Neuronal stem cell (in vitro differentiated cells): ENCODE results near the gene PROKR2.

Source experiments
- DNase-seq: peaks from one replicate; pipeline ENCODE4 v3.0.0-alpha.2; 2013; ENCODE audit warnings: low spot score
- H2AFZ ChIP-seq: one replicate; pipeline ENCODE4 v1.6.1; 2013; ENCODE audit warnings: mild to moderate bottlenecking, low read length, inconsistent platforms
- H2AK5ac ChIP-seq: 2 replicates; pipeline ENCODE4 v1.6.1; 2013; ENCODE audit warnings: low read depth, mild to moderate bottlenecking, inconsistent platforms, low read length, moderate library complexity, mixed read lengths
- H2BK120ac ChIP-seq: 2 replicates; pipeline ENCODE4 v1.6.1; 2013; ENCODE audit warnings: low read depth, mild to moderate bottlenecking, inconsistent platforms, low read length, moderate library complexity, mixed read lengths
- H2BK12ac ChIP-seq: one replicate; pipeline ENCODE4 v1.6.1; 2013; ENCODE audit warnings: low read length, inconsistent platforms
- H2BK15ac ChIP-seq: 2 replicates; pipeline ENCODE4 v1.6.1; 2013; ENCODE audit warnings: mild to moderate bottlenecking, low read length, inconsistent platforms, mixed read lengths
- H2BK5ac ChIP-seq: one replicate; pipeline ENCODE4 v1.6.1; 2013; ENCODE audit warnings: inconsistent platforms, mild to moderate bottlenecking, low read length, moderate library complexity
- H3K14ac ChIP-seq: one replicate; pipeline ENCODE4 v1.6.1; 2013; ENCODE audit warnings: low read length, inconsistent platforms
- H3K18ac ChIP-seq: 2 replicates; pipeline ENCODE4 v1.6.1; 2013; ENCODE audit warnings: low read length, inconsistent platforms
- H3K23ac ChIP-seq: 2 replicates; pipeline ENCODE4 v1.6.1; 2013; ENCODE audit warnings: low read depth, mild to moderate bottlenecking, mixed read lengths, low read length, inconsistent platforms; ENCODE audit not compliant: poor library complexity
- H3K27ac ChIP-seq: replicated peaks from 3 replicates; pipeline ENCODE4 v1.5.1; 2013; ENCODE audit warnings: low read length, inconsistent platforms
- H3K27me3 ChIP-seq, 3 experiments: 2 replicates each; pipeline ENCODE4 v1.6.1; 2013; ENCODE audit warnings: low read length in 3 of 3, mild to moderate bottlenecking in 2 of 3, inconsistent platforms in 1 of 3, low read depth in 1 of 3, mixed read lengths in 1 of 3, moderate library complexity in 1 of 3; ENCODE audit not compliant: control insufficient read depth in 3 of 3, insufficient read depth in 3 of 3
- H3K36me3 ChIP-seq, 2 donors: replicated peaks in 1 of 2; 2 replicates each; pipeline ENCODE4 v1.6.1; 2013; ENCODE audit warnings: low read length in 2 of 2; ENCODE audit not compliant: control insufficient read depth in 2 of 2, insufficient read depth in 2 of 2
- H3K4ac ChIP-seq: 2 replicates; pipeline ENCODE4 v1.6.1; 2013; ENCODE audit warnings: inconsistent platforms, mild to moderate bottlenecking, low read length, moderate library complexity
- H3K4me1 ChIP-seq, 2 donors: 1 replicate in 1 of 2; 2 replicates in 1 of 2; pipeline ENCODE4 v1.6.1; 2013; ENCODE audit warnings: low read length in 2 of 2, low read depth in 1 of 2; ENCODE audit not compliant: control insufficient read depth in 2 of 2, insufficient read depth in 1 of 2
- H3K4me2 ChIP-seq: one replicate; pipeline ENCODE4 v1.6.1; 2013; ENCODE audit warnings: mild to moderate bottlenecking, low read length, inconsistent platforms; ENCODE audit not compliant: insufficient read depth, poor library complexity, severe bottlenecking
- H3K4me3 ChIP-seq, 2 donors: 2 replicates each; pipeline ENCODE4 v1.5.1; 2013; ENCODE audit warnings: low read length in 2 of 2, mild to moderate bottlenecking in 2 of 2, inconsistent platforms in 1 of 2, moderate library complexity in 1 of 2
- H3K79me1 ChIP-seq: one replicate; pipeline ENCODE4 v1.6.1; 2013; ENCODE audit warnings: low read depth, mild to moderate bottlenecking, inconsistent platforms, low read length, moderate library complexity
- H3K9ac ChIP-seq: one replicate; pipeline ENCODE4 v1.6.1; 2013; ENCODE audit warnings: mild to moderate bottlenecking, low read depth, low read length, inconsistent platforms; ENCODE audit not compliant: poor library complexity
- H3K9me3 ChIP-seq, 2 donors: replicated peaks in 1 of 2; 2 replicates each; pipeline versions ENCODE3 to v1.6.1; 2013; ENCODE audit warnings: low read length in 2 of 2, mild to moderate bottlenecking in 2 of 2, inconsistent platforms in 1 of 2, low read depth in 1 of 2, mixed read lengths in 1 of 2, moderate library complexity in 1 of 2; ENCODE audit not compliant: control insufficient read depth in 2 of 2, insufficient read depth in 1 of 2
- H4K8ac ChIP-seq: one replicate; pipeline ENCODE4 v1.6.1; 2013; ENCODE audit warnings: low read depth, mild to moderate bottlenecking, inconsistent platforms, low read length, moderate library complexity
- H4K91ac ChIP-seq: one replicate; pipeline ENCODE4 v1.6.1; 2013; ENCODE audit warnings: low read length, low read depth, mild to moderate bottlenecking, inconsistent platforms; ENCODE audit not compliant: poor library complexity
- WGBS, 2 donors: extraction: QIAGEN DNeasy Blood & Tissue Kit; methylation state at CpG; one replicate each; pipeline ENCODE4 v1.1.7; 2013; ENCODE audit warnings: missing lambda C conversion rate in 2 of 2, mixed read lengths in 1 of 2; ENCODE audit not compliant: insufficient read length in 2 of 2, insufficient replicate concordance in 1 of 2; ENCODE audit errors: extremely low coverage in 2 of 2; 5-methylcytosine and 5-hydroxymethylcytosine counted together

PROKR2 gene

DNA sequence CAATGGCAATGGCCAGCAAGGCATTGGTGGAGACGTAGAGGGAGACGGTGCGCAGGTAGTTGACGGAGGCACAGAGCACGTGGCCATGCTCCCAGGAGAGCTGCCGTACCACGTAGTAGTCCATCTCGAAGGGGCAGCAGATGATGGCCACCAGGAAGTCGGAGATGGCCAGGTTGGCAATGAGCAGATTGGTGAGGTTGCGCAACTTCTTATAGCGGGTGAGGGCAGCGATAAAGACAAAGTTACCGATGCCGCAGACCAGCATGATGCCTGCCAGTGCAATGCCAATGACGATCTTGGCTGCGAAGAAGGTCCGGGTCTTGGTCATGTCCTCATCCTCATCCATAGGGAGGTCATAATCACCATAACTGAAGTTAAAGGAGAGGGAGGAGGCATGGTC lies 2.8 kb downstream of the PROKR2 start:
- DNase-seq = no peak
- Histone ChIP-seq H2AK5ac (peak overlapping the region; percentile 2), H3K4me1 (peaks cover 2% of the 10 kb centered on the region in 2 donors), H2BK15ac (peak overlapping the region; percentile 37), H2BK120ac (no peak overlapping the region), H2AFZ (no peak overlapping the region), H3K23ac (peak overlapping the region; percentile 68), H3K4me3 (no peak overlapping the region), H3K9ac (no peak overlapping the region), H3K9me3 (peaks cover under 1 to 8% of the 10 kb centered on the region in 2 donors), H3K36me3 (no peaks in the 10 kb centered on the region), H3K27ac (no peak overlapping the region), H4K8ac (no peak overlapping the region), H3K4me2 (no peak overlapping the region), H3K79me1 (no peaks in the 10 kb centered on the region), H3K4ac (no peak overlapping the region), H2BK12ac (no peak overlapping the region), H2BK5ac (no peak overlapping the region), H4K91ac (no peak overlapping the region), H3K14ac (no peak overlapping the region), H3K27me3 (peaks cover 14 to 57% (median 51%) of the 10 kb centered on the region in 3 experiments), H3K18ac (no peak overlapping the region)
- WGBS, 2 donors = no CpG with 5 or more reads among the region's 17 CpGs

DNA sequence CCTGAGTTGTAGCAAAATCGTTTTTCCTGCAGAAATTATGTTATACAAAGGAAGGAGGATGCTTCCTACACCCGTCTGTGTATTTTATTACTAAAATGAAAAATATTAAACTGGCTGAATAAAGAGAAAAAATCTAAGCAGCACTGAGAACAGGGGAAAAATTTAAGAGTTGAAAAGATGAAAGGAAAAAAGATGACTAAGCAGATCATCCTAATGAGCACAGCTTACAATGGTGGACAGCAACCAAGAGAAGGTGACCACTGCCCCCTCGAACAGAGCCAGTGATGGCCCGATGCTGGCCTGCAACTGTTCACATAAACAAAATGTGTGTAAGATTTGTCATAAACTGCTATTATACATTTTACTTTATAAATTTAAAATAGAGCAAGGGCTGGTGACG lies 4.2 kb downstream of the PROKR2 start:
- no peak overlapping the region for H2BK120ac ChIP-seq
- no peak overlapping the region for H3K4me3 ChIP-seq
- no peak overlapping the region for H3K4ac ChIP-seq
- peaks cover 14 to 43% (median 41%) of the 10 kb centered on the region in 3 experiments for H3K27me3 ChIP-seq
- DNase-seq = no peak
- H4K91ac ChIP-seq = no peak overlapping the region
- H3K4me2 ChIP-seq = no peak overlapping the region
- no peak overlapping the region for H2AK5ac ChIP-seq
- H3K4me1 ChIP-seq = peaks cover 2% of the 10 kb centered on the region in 2 donors
- H3K18ac ChIP-seq = no peak overlapping the region
- WGBS, 2 donors = no CpG with 5 or more reads among the region's 5 CpGs
- H2AFZ ChIP-seq = no peak overlapping the region
- H3K23ac ChIP-seq = no peak overlapping the region
- H2BK12ac ChIP-seq = no peak overlapping the region
- H3K27ac ChIP-seq = no peak overlapping the region
- no peak overlapping the region for H2BK15ac ChIP-seq
- H3K9me3 ChIP-seq = peaks cover 4 to 11% of the 10 kb centered on the region in 2 donors
- H2BK5ac ChIP-seq = no peak overlapping the region
- no peak overlapping the region for H3K14ac ChIP-seq
- H3K9ac ChIP-seq = no peak overlapping the region
- no peaks in the 10 kb centered on the region for H3K79me1 ChIP-seq
- no peaks in the 10 kb centered on the region for H3K36me3 ChIP-seq
- H4K8ac ChIP-seq = no peak overlapping the region

DNA sequence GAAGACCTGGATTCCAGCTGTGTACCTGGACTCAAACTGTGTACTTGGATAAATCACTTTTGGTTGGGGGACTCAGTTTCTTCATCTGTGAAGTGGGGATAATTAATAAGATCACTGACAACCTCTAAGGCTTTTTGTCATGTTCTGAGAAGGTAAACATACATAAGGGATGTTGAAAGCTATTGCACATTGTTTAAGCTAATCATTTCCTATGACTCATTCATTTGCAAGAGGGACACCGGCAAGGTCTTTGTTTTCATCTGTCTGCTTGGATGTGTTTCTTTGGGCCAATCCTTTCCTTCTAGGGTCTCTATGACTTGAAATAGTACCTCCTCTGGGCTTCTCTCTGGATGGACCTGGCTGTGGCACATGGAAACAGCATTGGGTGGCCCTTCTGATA lies 6.8 kb downstream of the PROKR2 start:
- no peak overlapping the region for H2BK5ac ChIP-seq
- H3K14ac ChIP-seq = no peak overlapping the region
- H3K4ac ChIP-seq = no peak overlapping the region
- H2AFZ ChIP-seq = no peak overlapping the region
- no peak overlapping the region for H3K23ac ChIP-seq
- no peaks in the 10 kb centered on the region for H3K36me3 ChIP-seq
- no peak overlapping the region for H3K18ac ChIP-seq
- no peak overlapping the region for H3K9ac ChIP-seq
- no peak overlapping the region for H2AK5ac ChIP-seq
- H4K91ac ChIP-seq = no peak overlapping the region
- no peak overlapping the region for H2BK12ac ChIP-seq
- no peak overlapping the region for H3K4me3 ChIP-seq
- DNase-seq = no peak
- H2BK120ac ChIP-seq = no peak overlapping the region
- H4K8ac ChIP-seq = no peak overlapping the region
- H3K79me1 ChIP-seq = no peaks in the 10 kb centered on the region
- no peak overlapping the region for H2BK15ac ChIP-seq
- no peaks in the 10 kb centered on the region for H3K4me1 ChIP-seq
- no peak overlapping the region for H3K27ac ChIP-seq
- no peak overlapping the region for H3K4me2 ChIP-seq
- H3K9me3 ChIP-seq = peaks cover 4 to 11% of the 10 kb centered on the region in 2 donors
- H3K27me3 ChIP-seq = peaks cover 0 to 17% (median 15%) of the 10 kb centered on the region in 3 experiments
- no CpG with 5 or more reads among the region's 1 CpG for WGBS, 2 donors

DNA sequence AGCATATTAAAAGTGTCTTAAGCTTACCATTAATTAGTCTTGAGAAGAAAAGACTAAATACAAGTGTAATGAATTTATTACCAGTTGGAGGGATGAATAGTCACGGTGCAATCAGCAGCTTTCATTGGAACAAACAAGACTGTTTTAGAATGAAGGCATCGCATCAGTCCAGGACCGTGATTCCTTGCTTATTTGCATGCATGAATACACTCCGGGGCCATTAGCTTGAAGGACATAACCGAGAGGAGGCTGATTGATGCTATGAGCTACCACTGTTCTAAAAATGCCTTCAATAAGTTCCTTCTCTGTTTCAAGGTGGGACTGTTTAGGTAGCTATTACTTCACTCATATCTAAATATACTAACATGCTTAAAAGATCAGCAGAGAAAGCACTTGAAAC lies 17.9 kb downstream of the PROKR2 start:
- Histone ChIP-seq H3K27me3 (peaks cover 0 to 9% (median 0%) of the 10 kb centered on the region in 3 experiments), H3K27ac (no peak overlapping the region), H4K8ac (no peak overlapping the region), H2BK120ac (no peak overlapping the region), H3K4ac (no peak overlapping the region), H3K9ac (no peak overlapping the region), H3K4me2 (no peak overlapping the region), H2AFZ (no peak overlapping the region), H3K4me1 (peaks cover 0 to 1% of the 10 kb centered on the region in 2 donors), H3K9me3 (peaks cover 0 to 3% of the 10 kb centered on the region in 2 donors), H2BK12ac (no peak overlapping the region), H3K4me3 (no peak overlapping the region), H2AK5ac (no peak overlapping the region), H4K91ac (no peak overlapping the region), H3K23ac (no peak overlapping the region), H3K79me1 (no peaks in the 10 kb centered on the region), H3K14ac (no peak overlapping the region), H3K36me3 (no peaks in the 10 kb centered on the region), H2BK5ac (no peak overlapping the region), H3K18ac (no peak overlapping the region), H2BK15ac (no peak overlapping the region)
- no CpG with 5 or more reads among the region's 5 CpGs for WGBS, 2 donors
- DNase-seq = no peak
